Right cardiac atrium (tissue), 5 donors: Measurements from ENCODE around the gene PRRT2. TPM values are rescaled to one million over a fixed set of nuclear protein-coding genes. Genes with fewer than 3 reads are reported as not detected.
"Not testable (repeated sequence)": the region's sequence is repeated elsewhere in the genome, so short reads cannot be mapped to it uniquely, and the experiment has no call there.

Experiments
- ATAC-seq, 2 donors: fragments of 200-7000 bp; cut with Tn5 transposase; one replicate each; pipeline versions ENCODE4 v1.8.0 to v1.9.1; 2020; ENCODE audit warnings: moderate library complexity in 2 of 2, mild to moderate bottlenecking in 1 of 2
- DNase-seq, 3 donors: peaks; one replicate each; pipeline ENCODE4 v3.0.0-alpha.2; 2020
- H3K27ac ChIP-seq: one replicate; pipeline ENCODE4 v1.5.1; 2013; ENCODE audit warnings: mild to moderate bottlenecking, low read length, control low read depth, moderate library complexity
- H3K27me3 ChIP-seq: one replicate; pipeline ENCODE4 v1.6.1; 2013; ENCODE audit not compliant: control insufficient read depth, insufficient read depth
- H3K4me1 ChIP-seq: one replicate; pipeline ENCODE4 v1.6.1; 2013; ENCODE audit warnings: low read length; ENCODE audit not compliant: control insufficient read depth, insufficient read depth
- H3K4me3 ChIP-seq: one replicate; pipeline ENCODE4 v1.5.1; 2013; ENCODE audit warnings: low read length, control low read depth
- H3K9me3 ChIP-seq: one replicate; pipeline ENCODE4 v1.6.1; 2013; ENCODE audit warnings: low read length; ENCODE audit not compliant: control insufficient read depth
- WGBS: extraction: QIAGEN DNeasy Blood & Tissue Kit; methylation state at CpG from one replicate; pipeline ENCODE4 v1.1.7; 2013; 5-methylcytosine and 5-hydroxymethylcytosine counted together
- intact Hi-C, 4 donors: fragments of 100-400 bp; cut with DNase I; formaldehyde crosslinking; loops; one replicate each; pipeline versions ENCODE4 v1.11.0 to v1.14.0; 2022 to 2023
- polyA plus RNA-seq: library from polyadenylated mRNA; stranded (reverse); fragments of 200-250 nt; gene quantifications from one replicate; pipeline ENCODE4 v1.2.3, GENCODE V29; 2013
- total RNA-seq, 4 donors: library from RNA; stranded (reverse); fragmentation: NEBNext Ultra II Directional; extraction: Animal tissue kit (Norgen Biotek cat#: 25700); gene quantifications; one replicate each; pipeline ENCODE4 v1.2.1, GENCODE V29; 2021
- donor health status: healthy with polysubstance abuse.
- donor health status: DM: no; HTN: yes; CAD: no.
- donor health status: DM: no; HTN: no; CAD: no.
- donor health status: DM: no; HTN: yes; CAD: no; lungs with severe emphysema.
- donor health status: DM: yes; HTN: yes; CAD: no.

PRRT2 gene
- total and polyA plus RNA-seq, 5 donors: 2.5 to 5.0 (median 4.8) TPM

DNA sequence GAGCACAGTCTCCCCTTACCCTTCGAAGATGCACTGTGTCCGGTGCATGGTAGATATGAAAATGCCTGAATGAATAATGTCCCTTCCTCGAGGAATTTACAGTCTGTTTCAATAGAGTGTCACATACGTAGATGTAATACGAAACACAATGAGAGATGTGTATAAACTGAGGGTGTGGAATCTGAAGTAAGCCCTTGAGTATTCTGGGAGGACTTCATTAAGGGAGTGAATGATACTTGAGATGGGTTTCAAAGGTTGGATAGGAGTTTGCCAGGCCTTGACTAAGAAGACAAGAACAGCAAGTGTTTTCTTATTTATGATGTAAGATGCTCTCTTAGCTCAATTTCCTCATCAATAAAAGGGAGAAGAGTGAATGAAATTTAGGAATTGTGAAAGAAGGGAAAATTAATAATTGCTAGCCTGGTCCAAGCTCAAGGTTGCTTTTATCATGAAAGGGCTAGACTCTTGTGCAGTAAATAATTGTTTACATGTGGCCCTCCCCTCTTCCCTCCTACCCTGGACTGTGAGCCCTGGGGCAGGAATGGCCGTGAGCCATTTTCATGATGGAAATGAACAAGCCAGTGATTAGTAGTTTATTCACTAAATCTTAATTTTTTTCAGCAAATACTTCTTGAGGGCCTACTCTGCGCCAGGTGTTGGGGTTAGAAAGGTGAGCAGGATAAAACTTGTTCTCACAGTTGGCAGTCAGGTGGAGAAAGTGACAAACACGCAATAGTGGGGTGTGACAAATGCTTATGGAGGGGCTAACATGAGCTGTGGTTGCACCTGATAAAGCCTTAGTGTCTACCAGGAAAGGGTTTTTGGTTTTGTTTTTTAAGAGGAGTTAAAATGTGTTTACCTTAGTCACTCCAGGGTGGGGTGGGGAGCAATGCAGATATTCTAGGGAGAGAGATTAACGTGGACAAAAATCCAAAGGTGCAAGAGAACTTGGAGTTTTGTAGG is 19.9 kb upstream of the PRRT2 start:
- ATAC-seq: no peak
- Histone ChIP-seq H3K9me3 (no peaks in the 10 kb centered on the region), H3K27ac (no peak overlapping the region), H3K4me1 (no peaks in the 10 kb centered on the region), H3K27me3 (no peaks in the 10 kb centered on the region), H3K4me3 (no peak overlapping the region)
- WGBS: 73% methylated on average over 9 of the region's 9 CpGs
- no peak for DNase-seq
- intact Hi-C loops: loop anchor here in 1 of 4 donors (2.0 kb wide), 1 partner anchor 19 kb away; no protein-coding TSS in a partner anchor

DNA sequence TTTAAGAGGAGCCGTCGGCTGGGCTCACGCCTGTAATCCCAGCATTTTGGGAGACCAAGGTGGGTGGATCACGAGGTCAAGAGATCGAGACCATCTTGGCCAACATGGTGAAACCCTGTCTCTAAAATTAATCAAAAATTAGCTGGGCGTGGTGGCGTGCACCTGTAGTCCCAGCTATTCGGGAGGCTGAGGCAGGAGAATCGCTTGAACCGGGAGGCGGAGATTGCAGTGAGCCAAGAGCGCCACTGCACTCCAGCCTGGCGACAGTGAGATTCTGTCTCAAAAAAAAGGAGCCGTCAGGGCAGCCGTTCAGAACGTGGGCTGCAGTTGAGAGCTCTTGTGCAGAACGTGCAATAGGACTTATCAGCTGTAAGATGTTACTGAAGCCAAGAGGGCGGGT is 18.8 kb upstream of the PRRT2 start:
- intact Hi-C loops: not testable (repeated sequence)

DNA sequence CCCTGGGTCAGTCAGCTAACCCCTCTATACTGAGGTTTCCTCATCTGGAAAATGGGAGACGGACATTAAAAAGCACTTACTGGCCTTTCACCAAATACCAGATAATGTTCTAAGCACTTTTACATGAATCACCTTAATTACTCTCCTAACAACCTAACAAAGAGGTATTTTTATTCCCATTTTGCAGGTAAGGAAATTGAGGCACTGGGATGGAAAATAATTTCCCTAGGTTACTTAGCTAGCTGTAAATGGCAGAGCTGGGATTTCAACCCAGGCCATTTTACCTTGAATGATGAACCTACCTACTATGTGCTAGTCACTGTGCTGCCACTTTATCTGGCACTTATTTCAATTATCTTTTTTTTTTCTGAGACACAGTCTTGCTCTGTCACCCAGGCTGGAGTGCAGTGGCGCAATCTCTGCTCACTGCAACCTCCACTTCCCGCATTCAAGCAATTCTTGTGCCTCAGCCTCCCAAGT is 17.7 kb upstream of the PRRT2 start:
- Histone ChIP-seq H3K4me1 (no peaks in the 10 kb centered on the region), H3K27me3 (no peaks in the 10 kb centered on the region), H3K4me3 (no peak overlapping the region), H3K9me3 (no peaks in the 10 kb centered on the region), H3K27ac (no peak overlapping the region)
- ATAC-seq: no peak
- intact Hi-C loops: no loop called here
- no peak for DNase-seq
- WGBS: 99% methylated on average over 3 of the region's 3 CpGs

More for the DNA sequence above, 18.8 kb upstream of the PRRT2 start:
- not testable (repeated sequence) for ATAC-seq, H3K4me3 ChIP-seq, H3K27me3 ChIP-seq, DNase-seq, H3K27ac ChIP-seq, H3K9me3 ChIP-seq, H3K4me1 ChIP-seq
- WGBS: 84% methylated on average over 18 of the region's 18 CpGs

DNA sequence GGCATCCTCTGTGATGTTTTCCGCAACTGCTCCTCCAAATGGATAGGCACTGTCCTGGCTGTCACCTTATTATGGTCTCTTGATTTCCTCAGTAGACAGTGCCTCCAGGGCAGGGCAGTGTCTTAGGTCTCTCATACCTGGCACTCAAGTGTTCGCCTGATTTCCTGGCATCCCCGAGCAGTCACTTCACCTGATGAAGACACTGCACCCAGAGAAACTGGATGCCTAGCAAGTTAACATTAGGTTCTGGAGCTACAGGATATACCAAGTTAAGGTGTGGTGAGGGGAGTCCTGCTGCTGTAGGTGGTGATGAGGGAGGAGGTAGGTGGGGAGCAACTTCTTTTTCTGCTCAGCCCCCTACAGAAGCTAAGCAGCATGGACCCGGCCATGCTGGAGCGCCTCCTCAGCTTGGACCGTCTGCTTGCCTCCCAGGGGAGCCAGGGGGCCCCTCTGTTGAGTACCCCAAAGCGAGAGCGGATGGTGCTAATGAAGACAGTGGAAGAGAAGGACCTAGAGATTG is 9.5 kb upstream of the PRRT2 start:
- H3K4me3 ChIP-seq: no peak overlapping the region
- intact Hi-C loops: no loop called here
- H3K27ac ChIP-seq: no peak overlapping the region
- H3K4me1 ChIP-seq: no peaks in the 10 kb centered on the region
- no peaks in the 10 kb centered on the region for H3K27me3 ChIP-seq
- ATAC-seq (no peak), DNase-seq (peak in 1 of 3 donors; percentile 20)
- WGBS: 95% methylated on average over 8 of the region's 8 CpGs
- no peaks in the 10 kb centered on the region for H3K9me3 ChIP-seq

DNA sequence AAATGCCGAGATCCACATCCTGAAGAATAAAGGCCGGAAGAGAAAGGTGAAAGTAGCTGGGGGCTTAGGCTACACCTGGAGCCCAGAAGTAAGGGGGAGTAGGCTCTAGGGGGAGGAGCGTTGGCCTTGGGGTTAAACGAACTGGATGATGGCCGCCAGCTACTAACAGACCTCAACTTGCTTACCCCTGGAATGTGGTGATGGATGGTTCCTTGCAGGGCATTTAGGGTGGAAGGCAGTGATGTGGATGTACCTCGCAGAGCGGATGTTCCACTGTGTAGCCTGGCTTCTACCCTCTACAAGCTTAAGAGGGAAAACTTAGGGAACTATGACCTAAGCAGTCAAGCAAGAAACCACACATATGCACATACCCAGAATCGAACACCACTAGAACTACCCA is 8.0 kb upstream of the PRRT2 start:
- intact Hi-C loops: no loop called here
- no peak overlapping the region for H3K4me3 ChIP-seq
- peak overlapping the region; percentile 13 for H3K27ac ChIP-seq

DNA sequence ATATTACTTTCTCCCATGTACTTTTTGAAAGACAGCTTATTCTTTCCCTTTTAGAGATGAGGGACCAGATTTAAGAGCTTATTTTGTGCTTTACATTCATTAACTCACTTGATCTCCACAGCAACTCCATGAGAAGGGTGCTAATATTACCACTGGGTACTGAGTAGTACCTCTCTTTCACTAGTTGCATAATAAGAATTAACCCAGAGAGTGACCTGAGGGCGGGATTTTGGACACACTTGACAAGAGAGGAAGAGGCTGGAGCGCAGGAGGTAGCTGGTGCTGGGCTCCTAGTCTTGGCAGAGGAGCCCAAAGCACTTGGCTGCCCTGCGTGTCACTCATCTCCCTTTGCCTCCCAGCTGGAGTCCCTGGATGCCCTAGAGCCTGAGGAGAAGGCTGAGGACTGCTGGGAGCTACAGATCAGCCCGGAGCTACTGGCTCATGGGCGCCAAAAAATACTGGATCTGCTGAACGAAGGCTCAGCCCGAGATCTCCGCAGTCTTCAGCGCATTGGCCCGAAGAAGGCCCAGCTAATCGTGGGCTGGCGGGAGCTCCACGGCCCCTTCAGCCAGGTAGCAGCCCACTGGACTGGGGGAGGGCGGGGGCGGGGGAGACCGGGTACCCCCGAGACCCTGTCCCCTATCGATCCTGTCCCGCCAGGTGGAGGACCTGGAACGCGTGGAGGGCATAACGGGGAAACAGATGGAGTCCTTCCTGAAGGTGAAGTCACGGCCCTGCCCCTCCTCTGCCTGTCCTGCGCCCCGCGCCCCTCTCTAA is 7.3 kb upstream of the PRRT2 start:
- H3K27ac ChIP-seq: peak overlapping the region; percentile 91
- ATAC-seq (peak; percentile 4 to 39), DNase-seq (peak; percentile 59 to 82 (median 82))
- no peaks in the 10 kb centered on the region for H3K9me3 ChIP-seq
- no peaks in the 10 kb centered on the region for H3K27me3 ChIP-seq
- intact Hi-C loops: no loop called here
- WGBS: 3% methylated on average over 26 of the region's 26 CpGs
- H3K4me1 ChIP-seq: peaks cover 2% of the 10 kb centered on the region
- peak overlapping the region; percentile 60 for H3K4me3 ChIP-seq

More for the DNA sequence above, 8.0 kb upstream of the PRRT2 start:
- Histone ChIP-seq H3K9me3 (no peaks in the 10 kb centered on the region), H3K4me1 (peaks cover 2% of the 10 kb centered on the region), H3K27me3 (no peaks in the 10 kb centered on the region)
- 75% methylated on average over 8 of the region's 8 CpGs for WGBS
- ATAC-seq (no peak), DNase-seq (peak in 1 of 3 donors; percentile 12)

DNA sequence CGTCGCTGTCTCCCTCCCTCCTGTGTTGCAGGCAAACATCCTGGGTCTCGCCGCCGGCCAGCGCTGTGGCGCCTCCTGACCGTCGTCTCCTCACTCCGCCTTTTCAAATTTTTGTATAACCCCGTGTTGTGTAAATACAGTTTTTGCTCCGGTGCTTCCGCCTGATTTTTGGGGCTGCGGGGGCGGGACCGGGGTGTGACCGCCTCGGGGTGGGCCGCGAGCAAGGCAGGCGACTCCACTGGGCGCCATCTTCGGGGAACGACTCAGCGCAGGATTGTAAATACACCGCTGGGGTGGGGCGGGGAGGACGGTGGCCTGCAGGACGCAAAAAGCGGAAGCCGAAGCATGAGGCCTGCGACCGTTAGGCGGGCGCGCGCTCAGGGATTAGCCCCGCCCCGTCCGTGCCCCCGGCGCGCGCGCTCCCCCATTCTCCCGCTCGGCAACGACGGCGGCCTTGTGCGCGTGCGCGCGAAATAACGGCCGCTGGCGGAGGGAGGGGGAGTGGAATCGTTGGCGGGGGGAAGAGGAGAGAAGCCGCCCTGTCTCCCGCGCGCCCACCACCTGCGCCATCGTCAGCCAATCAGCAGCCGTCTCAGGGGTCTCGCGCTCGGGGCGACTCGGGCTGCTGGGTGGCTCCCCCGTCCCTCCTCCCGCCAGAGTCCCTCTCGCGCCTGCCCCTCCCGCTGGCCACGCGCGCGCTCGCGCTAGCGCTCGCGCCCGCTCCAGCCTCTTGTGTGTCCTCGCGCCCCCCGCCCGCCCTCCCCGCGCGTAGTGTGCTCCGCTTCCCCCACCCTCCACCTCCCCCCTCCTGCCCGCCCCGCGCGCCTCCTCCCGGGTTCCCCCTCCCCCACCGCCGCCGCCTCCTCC is 6.5 kb upstream of the PRRT2 start:
- H3K9me3 ChIP-seq: no peaks in the 10 kb centered on the region
- peak; percentile 86 to 88 for ATAC-seq
- peak overlapping the region; percentile 91 for H3K27ac ChIP-seq
- H3K4me3 ChIP-seq: peak overlapping the region; percentile 91
- intact Hi-C loops: no loop called here
- peaks cover 2% of the 10 kb centered on the region for H3K4me1 ChIP-seq
- H3K27me3 ChIP-seq: no peaks in the 10 kb centered on the region
- WGBS: under 1% methylated on average over 102 of the region's 103 CpGs
- peak; percentile 98 to 99 (median 99) for DNase-seq

DNA sequence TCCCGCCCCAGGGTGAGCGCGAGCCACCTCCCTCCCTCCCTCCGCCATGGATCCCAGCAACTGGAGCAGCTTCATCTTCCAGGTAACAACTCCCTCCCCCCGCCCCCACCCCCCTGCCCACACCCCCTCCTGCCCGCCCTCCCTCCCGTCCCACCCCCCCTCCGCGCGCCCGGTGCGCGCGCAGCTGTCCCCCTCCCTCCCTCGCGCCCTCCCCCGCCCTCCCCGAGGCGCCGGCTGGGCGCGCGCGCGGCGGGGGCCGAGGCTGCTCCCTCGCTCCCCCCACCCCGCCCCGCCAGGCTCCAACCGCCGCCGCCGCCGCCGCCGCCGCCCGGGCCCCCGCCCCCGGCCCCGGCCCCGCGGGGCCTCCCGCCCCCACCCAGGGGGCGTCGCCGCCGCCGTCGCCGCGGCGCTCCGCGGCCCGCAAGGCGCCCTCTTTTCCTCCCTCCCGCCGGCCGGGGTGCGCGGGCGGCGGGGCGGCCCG is 5.9 kb upstream of the PRRT2 start, which contains the start of gene MAZ:
MAZ (plus strand) TSS at position 431 of the 481 bp plus-strand sequence. CDS start 173 bp downstream, outside the sequence.
- 1% methylated on average over 56 of the region's 67 CpGs for WGBS
- Histone ChIP-seq H3K27me3 (no peaks in the 10 kb centered on the region), H3K27ac (peak within 1 kb of the TSS; percentile 89), H3K4me3 (peak within 1 kb of the TSS; percentile 91), H3K9me3 (no peaks in the 10 kb centered on the region), H3K4me1 (peaks cover 2% of the 10 kb centered on the region)
- no peak for ATAC-seq
- DNase-seq: no peak
- intact Hi-C loops: no loop called here

DNA sequence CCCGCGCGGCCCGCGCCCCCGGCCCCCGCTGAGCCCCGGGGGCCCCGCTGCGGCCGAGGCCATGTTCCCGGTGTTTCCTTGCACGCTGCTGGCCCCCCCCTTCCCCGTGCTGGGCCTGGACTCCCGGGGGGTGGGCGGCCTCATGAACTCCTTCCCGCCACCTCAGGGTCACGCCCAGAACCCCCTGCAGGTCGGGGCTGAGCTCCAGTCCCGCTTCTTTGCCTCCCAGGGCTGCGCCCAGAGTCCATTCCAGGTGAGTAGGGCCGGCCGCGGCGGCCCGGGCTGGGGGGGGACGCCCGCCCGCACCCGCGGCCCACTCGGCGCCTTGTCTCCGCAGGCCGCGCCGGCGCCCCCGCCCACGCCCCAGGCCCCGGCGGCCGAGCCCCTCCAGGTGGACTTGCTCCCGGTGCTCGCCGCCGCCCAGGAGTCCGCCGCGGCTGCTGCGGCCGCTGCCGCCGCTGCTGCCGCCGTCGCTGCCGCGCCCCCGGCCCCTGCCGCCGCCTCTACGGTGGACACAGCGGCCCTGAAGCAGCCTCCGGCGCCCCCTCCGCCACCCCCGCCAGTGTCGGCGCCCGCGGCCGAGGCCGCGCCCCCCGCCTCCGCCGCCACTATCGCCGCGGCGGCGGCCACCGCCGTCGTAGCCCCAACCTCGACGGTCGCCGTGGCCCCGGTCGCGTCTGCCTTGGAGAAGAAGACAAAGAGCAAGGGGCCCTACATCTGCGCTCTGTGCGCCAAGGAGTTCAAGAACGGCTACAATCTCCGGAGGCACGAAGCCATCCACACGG is 5.2 kb upstream of the PRRT2 start:
- Histone ChIP-seq H3K27me3 (no peaks in the 10 kb centered on the region), H3K27ac (peak overlapping the region; percentile 85), H3K9me3 (no peaks in the 10 kb centered on the region), H3K4me3 (peak overlapping the region; percentile 91), H3K4me1 (peaks cover 2% of the 10 kb centered on the region)
- DNase-seq: peak; percentile 63 to 87 (median 85)
- intact Hi-C loops: no loop called here
- 2% methylated on average over 99 of the region's 99 CpGs for WGBS
- no peak for ATAC-seq
